HG03342 (cell line): ENCODE results near the gene SOCS1.
"Not testable (repeated sequence)": the region's sequence is repeated elsewhere in the genome, so short reads cannot be mapped to it uniquely, and the experiment has no call there.

Source experiments
- ATAC-seq: cut with Tn5 transposase; IDR thresholded peaks from one replicate; pipeline ENCODE4 v1.9.1; 2021; ENCODE audit warnings: mild to moderate bottlenecking, moderate library complexity; ENCODE audit not compliant: unreplicated experiment

The SOCS1 gene, protein sequence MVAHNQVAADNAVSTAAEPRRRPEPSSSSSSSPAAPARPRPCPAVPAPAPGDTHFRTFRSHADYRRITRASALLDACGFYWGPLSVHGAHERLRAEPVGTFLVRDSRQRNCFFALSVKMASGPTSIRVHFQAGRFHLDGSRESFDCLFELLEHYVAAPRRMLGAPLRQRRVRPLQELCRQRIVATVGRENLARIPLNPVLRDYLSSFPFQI

DNA sequence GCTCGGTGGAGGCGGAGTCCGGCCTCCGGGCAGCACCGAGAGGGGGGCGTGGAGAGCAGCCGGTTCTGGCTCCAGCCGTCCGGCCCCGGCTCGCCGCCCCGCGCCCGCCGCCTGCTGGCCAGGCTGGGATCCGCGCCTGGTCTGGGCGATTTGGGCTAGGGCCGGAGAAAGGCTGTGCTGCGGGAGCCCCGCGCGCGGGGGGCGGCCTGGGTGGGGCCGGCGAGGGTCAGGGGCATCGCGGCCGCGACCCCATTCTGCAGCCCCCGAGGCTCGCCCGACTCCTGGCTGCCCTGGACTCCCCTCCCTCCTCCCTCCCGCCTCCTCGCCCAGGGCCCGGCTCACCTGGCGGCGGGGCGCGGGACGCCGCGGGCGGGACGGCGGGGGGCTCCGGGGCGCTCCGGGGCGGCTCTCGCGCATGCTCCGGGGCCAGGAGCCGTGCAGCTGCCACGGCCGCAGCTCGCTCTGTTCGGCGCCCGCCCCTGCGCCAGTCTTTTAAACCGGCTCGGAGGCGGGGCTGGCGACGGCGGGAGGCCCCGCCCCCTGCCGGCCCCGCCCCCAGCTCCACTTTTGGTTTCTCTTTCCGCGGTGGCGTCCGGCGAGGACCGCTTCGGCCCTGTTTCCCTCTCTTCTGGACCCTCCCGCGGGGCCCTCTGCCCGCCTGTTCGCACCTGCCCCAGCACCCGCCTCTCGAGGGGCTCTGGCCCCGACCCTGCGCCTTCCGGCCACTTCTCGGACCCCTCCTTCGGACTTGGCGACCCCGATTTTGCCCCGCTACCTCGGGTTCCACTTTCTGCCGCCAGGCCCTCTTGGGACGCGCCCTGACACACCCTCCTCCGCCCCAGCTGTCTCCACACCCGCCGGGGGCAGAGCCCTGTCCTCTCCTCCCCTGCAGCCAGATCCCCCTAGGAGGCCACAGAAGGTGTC, at the start of gene SOCS1:
Gene SOCS1 (minus strand): TSS at position 468 of the 924 bp plus-strand sequence. CDS start 726 bp downstream, outside the sequence.
- peak; percentile 56 for ATAC-seq

DNA sequence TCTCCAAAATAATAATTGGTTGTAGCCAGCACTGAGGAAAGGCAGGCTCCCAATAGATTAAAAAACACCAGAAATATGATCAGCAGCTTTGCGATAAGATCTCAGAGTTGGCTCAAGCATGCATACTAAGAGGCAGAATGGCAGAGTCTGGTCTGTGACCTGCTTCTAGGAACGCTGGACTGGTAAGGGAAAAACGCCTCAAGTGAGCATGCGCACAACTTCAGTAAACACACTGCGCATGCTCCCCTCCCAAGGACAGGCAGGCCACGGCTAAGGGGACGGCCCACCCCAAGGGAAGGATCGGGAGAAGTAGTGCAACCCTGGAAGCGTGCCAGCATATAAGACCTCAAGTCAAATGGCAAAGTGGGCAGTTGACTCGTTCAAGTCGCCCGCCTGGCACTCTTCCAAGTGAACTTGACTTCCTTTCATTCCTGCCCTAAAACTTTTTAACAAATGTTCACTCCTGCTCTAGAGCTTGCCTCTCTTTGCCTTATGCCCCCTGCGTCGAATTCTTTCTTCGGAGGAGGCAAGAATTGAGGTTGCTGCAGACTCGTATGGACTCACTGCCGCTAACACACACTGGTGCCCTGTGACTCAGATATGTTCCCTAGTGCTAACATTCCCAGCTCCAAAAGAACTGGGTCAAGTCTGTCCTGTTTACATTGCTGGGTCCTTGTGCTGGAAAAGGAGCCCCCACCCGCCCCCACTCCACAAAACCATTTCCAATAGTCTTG, 47.6 kb upstream of the SOCS1 start:
- ATAC-seq: no peak

DNA sequence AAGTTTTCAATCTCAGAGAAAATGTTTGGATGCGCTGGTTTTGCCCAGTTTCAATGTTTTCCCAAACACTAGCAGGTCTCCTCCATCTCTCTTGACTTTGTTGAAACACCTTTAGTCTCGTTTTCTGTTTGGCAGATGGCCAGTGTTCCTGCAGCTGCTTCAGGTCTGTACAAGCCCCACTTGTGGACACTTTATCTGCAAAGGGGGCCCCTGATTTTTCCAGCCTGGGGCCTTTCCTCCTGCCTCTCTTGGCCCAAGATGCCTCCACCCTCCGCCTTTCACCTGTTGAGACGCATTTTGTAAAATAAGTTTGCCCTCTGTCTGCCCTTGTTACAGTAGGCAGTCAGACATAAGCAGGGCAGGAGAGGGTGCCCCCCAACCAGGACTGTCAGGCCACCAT, 47.0 kb upstream of the SOCS1 start:
- ATAC-seq: no peak

DNA sequence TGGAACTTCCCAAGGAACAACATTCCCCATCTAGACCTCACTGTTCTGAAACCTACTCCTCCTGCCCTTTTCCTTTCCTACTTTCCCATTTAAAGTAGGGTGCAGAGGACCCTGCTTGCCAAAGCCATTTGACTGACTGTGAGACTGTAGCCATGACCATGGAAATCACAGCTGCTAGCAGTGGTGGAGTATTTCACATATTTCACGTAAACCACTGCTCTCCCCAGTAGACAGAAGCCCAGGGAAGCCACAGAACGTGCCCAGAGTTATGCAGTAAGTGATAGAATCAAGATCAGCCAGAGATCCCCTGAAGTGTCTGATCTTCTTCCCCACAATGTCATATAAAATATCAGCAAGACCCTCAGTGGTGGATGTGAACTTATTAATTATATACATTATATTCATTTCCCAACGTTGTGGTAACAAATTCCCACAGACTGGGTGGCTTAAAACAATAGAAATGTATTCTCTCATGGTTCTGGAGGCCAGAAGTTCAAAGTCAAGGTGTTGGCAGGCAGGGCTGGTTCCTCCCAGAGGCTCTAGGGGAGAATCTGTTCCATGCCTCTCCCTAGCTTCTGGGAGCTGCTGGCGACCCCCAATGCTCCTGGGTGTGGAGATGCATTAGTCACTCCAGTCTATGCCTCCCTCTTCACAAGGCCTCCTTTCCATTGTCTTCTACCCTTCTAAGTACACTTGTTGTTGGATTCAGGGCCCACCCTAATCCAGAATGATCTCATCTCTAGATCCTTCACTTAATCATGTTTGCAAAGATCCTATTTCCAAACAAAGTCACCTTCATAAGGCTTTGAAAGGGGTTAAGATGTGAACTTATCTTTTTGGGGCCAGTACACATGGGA, 45.9 kb upstream of the SOCS1 start:
- no peak for ATAC-seq

DNA sequence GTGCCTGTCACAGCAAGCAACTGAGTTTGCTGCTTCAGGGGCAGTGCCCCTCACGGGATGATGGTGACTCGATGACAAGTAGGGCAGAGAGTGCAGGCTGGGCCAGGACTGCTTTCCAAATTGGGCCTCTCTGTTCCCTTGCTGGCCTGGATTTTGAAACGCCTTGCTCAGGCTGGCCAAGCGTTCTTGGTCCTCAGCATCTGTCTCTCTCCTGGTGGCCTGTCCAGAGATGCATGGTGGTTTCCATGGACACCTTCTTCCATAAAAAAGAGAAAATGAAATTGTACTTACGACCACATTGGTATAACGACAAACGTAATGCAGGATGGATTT, 44.5 kb upstream of the SOCS1 start:
- no peak for ATAC-seq

DNA sequence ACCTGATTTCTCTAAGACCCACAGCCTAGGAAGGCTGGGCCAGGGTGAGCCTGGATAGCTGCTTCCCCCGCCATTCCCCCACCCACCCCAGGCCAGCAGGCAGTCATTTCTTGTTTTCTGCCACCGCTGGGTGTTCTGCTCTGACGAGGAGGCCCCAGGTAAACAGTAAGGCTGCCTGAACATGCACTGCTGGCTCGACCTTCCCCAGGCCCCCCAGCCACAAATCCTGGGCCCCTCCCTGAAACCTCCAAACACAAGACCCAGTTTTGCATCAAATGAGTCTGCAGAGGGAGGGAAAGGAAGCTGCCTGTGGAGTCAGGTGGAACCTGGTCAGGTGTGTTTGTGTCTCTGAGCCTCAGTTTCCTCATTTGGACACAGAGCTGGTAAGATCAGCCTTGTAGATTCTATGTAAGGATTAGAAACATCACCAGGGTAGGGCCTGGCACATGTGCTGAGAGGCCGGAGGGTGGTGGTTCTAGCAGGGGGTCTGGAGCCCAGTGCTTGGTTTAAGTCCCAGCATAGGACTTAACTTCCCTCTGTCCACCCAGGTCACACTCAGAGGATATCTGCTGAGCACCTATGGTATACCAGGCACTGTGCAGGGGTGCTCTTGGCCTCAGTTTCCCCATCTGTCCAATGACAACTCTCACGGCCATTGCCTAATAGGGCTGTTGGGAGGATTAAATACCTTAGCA, 44.0 kb upstream of the SOCS1 start:
- ATAC-seq: no peak

DNA sequence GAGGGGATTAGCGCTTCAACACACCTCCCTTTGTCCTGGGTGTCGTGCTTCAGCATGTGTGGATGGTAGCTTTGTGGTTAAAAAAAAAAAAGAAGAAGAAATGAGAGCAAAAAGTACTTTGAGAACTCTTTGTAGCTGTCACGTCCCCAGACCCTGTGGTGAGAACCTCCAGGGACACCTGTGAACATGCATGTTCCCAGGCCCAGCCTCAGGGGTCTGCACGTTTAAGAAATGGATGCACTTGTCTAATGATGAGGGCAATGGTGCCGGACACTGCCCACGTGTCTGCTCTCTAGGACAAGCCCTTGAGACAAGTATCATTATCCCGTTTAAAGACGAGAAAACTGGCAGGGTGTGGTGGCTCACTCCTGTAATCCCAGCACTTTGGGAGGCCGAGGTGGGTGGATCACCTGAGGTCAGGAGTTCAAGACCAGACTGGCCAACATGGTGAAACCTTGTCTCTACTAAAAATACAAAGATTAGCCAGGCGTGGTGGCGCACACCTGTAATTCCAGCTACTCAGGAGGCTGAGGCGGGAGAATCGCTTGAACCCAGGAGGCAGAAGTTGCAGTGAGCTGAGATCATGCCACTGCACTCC, 43.0 kb upstream of the SOCS1 start:
- not testable (repeated sequence) for ATAC-seq

DNA sequence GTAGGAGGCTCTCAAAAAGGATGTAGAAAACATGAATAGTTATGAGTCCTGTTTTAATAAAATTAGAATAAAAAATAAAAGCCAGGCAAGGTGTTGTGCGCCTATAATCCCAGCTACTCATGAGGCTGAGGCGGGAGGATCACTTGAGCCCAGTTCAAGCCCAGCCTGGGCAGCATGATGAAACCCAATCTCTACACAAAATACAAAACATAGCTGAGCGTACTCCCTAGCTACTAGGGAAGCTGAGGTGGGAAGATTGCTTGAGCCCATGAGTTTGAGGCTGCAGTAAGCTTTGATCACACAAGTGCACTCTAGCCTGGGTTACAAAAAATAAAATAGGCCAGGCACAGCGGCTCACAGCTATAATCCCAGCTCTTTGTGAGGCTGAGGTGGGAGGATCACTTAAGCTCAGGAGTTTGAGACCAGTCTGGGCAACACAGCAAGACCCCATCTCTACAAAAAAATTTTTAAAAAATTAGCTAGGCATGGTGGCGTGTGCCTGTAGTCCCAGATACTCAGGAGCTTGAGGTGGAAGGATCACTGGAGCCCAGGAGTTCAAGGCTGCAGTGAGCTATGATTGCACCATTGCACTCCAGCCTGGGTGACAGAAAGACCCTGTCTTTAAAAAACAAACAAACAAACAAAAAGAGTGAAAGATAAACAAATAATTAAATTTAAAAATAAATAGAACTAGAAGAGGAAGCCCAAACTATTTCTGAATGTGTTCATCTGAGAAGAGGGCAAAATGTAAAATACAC, 42.3 kb upstream of the SOCS1 start:
- peak; percentile 9 for ATAC-seq

DNA sequence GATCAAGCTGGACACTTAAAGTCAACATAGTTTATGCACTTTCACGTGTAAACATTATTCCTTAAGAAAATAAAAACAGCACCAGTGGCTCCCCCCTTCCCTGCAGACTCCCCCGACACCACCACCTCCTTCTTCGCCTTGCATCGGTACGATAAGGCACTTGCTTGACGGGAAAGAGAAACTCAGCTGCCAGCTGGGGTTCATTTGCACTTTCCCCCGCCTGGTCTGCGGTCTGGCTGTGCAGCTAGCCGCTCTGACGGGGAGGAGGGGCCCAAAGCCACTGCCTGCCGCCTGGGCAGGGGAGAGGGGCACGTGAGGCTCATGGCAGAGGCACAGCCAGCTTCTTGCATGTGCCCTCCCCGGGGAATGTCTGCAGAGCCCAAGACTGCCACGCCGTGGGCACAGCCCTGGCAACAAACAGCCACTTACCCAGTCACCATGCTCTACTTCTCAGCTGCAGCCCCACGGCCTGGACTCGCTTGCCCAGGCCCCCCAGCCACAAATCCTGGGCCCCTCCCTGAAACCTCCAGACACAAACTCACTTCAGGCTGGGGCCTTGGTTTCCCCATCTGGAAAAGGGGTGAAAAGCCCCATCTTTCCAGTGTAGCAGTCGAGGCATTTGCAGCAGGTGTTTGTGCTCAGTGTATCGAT, 41.6 kb upstream of the SOCS1 start:
- peak; percentile 72 for ATAC-seq

DNA sequence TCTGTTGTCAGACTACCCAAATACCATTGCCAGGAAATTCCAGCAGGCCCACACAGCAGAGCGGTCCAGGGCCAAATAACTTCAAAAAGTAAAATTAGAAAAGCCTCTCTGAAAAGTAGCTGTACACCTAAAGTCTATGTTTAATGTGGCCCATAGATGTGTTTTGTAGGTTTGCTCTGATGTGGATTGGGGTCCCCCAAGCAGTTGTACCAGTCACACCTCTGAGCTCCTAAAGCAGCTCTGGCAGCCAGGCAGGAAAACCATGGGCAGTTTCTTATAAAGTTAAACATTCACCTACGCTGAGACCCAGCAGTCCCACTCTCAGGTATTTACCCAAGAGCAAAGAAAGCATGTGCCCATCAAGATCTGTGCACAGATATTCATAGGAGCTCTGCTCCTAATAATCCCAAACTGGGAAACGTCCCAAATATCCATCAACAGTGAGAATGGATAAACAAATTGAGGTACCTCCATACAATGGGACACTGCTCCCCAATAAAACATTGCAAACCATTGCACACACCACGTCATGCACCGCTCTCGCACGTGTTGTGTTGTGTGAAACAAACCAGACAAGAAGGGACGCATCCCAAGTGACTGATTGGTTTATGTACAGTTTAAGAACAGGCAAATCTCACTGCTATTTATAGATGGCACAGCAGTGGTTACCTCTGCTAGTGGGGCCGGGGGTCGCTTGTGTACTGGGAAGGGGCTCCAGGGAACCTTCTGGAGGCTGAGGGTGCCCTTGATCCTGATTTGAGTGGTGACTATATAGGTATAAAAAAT, 40.9 kb upstream of the SOCS1 start:
- peak; percentile 9 for ATAC-seq

DNA sequence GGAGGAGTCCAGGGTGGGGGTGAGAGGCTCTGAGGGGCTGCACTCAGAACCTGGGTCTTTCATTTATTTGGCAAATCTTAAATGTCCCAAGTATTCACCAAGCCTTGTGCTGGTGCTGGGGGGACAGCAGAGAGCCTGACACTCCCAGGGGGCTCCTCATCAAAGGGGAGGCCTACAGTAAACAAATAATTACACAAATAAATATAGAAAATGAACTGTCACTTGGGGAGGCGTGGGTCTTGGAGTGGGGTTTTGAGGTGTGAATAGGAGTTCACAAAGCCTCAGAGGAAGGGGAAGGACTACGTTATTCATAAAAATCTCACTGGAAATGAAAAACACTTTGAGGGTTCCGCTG, 40.3 kb upstream of the SOCS1 start:
- ATAC-seq: no peak

DNA sequence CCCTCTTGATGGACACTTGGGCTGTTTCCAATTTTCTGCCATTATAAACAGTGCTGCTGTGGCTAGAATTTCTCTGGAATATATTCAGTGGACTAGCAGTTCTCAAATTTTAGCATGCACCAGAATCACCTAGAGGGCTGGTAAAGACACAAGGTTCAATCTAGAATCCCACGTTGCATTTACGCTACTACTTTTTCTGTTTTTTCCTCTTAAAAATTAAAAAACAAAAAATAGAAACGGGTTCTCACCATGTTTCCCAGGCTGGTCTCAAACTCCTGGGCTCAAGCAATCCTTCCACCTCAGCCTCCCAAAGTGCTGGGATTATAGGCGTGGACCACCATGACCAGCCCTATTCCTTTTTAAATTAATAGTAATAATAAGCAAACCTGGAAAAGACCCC, 39.7 kb upstream of the SOCS1 start:
- no peak for ATAC-seq

DNA sequence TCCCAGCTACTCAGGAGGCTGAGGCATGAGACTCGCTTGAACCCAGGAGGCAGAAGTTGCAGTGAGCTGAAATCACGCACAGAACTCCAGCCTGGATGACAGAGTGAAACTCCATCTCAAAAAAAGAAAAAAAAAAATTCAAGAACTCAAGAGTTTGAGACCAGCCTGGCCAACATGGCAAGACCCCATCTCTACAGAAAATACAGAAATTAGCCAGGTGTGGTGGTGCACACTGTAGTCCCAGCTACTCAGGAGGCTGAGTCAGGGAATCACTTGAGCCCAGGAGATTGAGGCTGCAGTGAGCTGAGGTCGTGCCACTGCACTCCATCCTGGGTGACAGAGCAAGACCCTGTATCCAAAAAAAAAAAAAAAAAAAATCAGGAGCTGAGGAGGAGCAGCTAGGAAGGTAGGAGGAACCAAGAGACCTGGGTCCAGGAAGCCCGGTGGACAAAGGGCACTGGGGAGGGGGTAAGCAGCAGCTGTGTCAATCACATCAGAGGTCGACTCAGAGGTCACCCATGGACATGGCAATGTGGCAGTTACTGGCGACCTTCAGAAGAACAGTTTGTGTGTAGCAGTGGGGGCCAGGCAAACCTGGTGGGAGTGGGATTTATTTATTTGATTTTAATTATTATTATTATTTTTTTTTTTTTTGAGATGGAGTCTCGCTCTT, 36.2 kb upstream of the SOCS1 start:
- ATAC-seq: no peak

DNA sequence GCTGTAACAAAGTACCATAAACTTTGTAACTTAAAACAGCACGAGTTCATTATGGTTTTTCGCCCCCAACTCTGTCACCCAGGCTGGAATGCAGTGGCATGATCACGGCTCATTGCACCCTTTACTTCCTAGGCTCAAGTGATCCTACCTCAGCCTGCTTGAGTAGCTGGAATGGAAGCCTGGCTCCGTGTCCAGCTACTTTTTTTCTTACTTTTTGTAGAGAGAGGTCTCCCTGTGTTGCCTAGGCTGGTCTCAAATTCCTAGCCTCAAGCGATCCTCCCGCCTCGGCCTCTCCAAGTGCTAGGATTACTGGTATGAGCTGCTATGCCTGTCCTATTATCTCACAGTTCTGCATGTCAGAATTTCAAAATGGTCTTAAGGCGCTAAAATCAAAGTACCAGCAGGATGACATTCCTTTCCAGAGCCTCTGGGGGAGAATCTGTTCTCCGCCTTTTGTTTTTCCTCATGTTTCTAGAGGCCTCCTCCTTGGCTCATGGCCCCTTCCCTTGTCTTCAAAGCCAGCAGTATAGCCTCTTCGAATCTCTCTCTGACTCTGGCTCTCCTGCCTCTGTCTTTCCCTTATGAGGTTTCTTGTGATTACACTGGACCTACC, 35.2 kb upstream of the SOCS1 start:
- ATAC-seq: no peak

DNA sequence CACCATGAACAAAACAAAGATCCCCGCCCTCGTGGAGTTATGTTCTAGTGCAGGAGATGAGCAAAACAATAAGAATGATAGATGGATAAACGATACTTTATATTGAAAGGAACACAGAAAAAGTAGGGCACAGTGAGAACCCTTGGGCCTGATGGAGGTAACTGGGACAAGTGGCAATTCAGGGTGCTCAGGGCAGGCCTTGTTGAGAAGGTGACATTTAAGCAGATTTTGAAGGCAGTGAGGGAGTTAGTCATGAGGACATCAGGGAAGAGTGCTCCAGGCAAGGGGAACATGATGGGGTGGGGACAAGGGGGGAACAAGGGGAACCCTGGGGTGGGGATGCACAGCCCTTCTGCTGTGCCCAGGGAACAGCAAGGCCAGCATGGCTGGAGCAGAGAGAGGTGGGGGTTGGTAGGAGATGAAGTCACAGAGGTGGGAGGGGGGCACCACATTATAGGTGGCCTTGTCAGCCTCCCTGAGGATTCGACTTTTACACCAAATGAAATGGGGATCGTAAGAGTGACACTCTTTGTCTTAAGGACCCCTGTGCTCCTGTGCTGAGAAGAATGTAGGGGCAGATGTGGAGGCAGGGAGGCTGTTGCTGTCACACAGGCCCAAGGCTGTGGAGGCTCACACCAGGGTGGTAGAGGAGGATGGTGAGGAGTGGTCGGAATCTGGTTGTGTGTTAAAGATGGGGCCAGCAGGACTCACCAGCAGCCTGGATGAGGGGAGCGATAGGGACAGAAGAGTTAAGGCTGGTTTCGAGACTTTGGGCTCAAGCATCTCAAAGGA, 34.3 kb upstream of the SOCS1 start:
- ATAC-seq: no peak

DNA sequence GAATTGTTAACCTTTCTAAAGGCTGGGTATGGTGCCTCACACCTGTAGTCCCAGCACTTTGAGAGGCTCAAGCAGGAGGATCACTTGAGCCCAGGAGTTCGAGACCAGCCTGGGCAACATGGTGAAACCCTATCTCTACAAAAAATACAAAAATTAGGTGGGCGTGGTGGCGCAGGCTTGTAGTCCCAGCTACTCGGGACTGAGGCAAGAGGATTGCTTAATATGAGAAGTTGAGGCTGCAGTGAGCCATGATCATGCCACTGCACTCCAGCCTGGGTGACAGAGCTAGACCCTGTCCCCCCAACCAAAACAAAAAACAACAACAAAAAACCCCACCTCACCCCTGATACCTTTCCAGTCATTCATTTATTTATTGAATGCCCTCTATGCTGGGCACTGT, 33.7 kb upstream of the SOCS1 start:
- ATAC-seq: not testable (repeated sequence)
